Kidney (tissue), 14 donors: ENCODE data around the gene P4HA1. TPM values are rescaled to one million over a fixed set of nuclear protein-coding genes. Genes with fewer than 3 reads are reported as not detected.

Source experiments
- DNase-seq, 5 donors: peaks; one replicate each; pipeline ENCODE4 v3.0.0-alpha.2; 2013 to 2020
- FAIRE-seq: peaks from 2 replicates; lab custom pipeline; 2012; peaks lifted over from hg19 to GRCh38; lab: Jason Lieb, UNC
- H3K27ac ChIP-seq, 2 donors: one replicate each; pipeline ENCODE4 v1.7.0; 2013; ENCODE audit warnings: low read depth in 2 of 2, low read length in 2 of 2, inconsistent platforms in 1 of 2
- H3K27me3 ChIP-seq: one replicate; pipeline ENCODE4 v1.7.1; 2013; ENCODE audit warnings: low read length, inconsistent platforms; ENCODE audit not compliant: control insufficient read depth, insufficient read depth
- H3K36me3 ChIP-seq, 3 donors: one replicate each; pipeline versions ENCODE4 v1.7.0 to v1.7.1; 2013; ENCODE audit warnings: low read length in 3 of 3, control low read depth in 1 of 3, inconsistent platforms in 1 of 3; ENCODE audit not compliant: insufficient read depth in 3 of 3, control insufficient read depth in 2 of 3
- H3K4me1 ChIP-seq, 3 donors: one replicate each; pipeline versions ENCODE4 v1.7.0 to v1.7.1; 2013; ENCODE audit warnings: low read length in 3 of 3, inconsistent platforms in 1 of 3, low read depth in 1 of 3; ENCODE audit not compliant: control insufficient read depth in 2 of 3, insufficient read depth in 2 of 3
- H3K4me3 ChIP-seq, 3 donors: one replicate each; pipeline versions ENCODE4 v1.7.0 to v1.8.1; 2013; ENCODE audit warnings: low read length in 3 of 3, control low read depth in 1 of 3, inconsistent platforms in 1 of 3
- H3K9ac ChIP-seq, 3 donors: one replicate each; pipeline versions ENCODE4 v1.7.0 to v1.7.1; 2013; ENCODE audit warnings: low read length in 3 of 3, control low read depth in 1 of 3, inconsistent platforms in 1 of 3
- H3K9me3 ChIP-seq, 3 donors: one replicate each; pipeline versions ENCODE4 v1.7.0 to v1.7.1; 2013; ENCODE audit warnings: low read length in 3 of 3, control low read depth in 1 of 3, inconsistent platforms in 1 of 3; ENCODE audit not compliant: control insufficient read depth in 2 of 3, insufficient read depth in 1 of 3
- intact Hi-C: fragments of 100-400 bp; cut with DNase I; formaldehyde crosslinking; loops from one replicate; pipeline ENCODE4 v1.11.1; 2022
- polyA plus RNA-seq: library from polyadenylated mRNA; stranded (reverse); fragments of 350-450 nt; fragmentation: Illumina TruSeq; extraction: RNeasy Lipid Tissue Mini Kit (QIAGEN cat#74804); gene quantifications from one replicate; pipeline ENCODE4 v1.2.3, GENCODE V29; 2014; ENCODE audit warnings: low read depth, low replicate concordance; ENCODE audit not compliant: insufficient read depth
- total RNA-seq: library from RNA; stranded (reverse); fragmentation: NEBNext Ultra II Directional; extraction: Animal tissue kit (Norgen Biotek cat#: 25700); gene quantifications from one replicate; pipeline ENCODE4 v1.2.1, GENCODE V29; 2021
- TF ChIP-seq, protein P1 (sequence below): IDR thresholded peaks from 3 replicates; pipeline ENCODE4 v1.5.1; 2012; ENCODE audit warnings: mild to moderate bottlenecking, moderate library complexity, borderline replicate concordance; ENCODE audit not compliant: insufficient read depth; ENCODE audit errors: extremely low read depth
- donor health status: control.
- donor health status: control.
- donor health status: control.
- donor health status: control.
- donor health status: control.
- donor health status: DM: yes; HTN: yes; CAD: no.
- donor health status: Normal renal cell carcinoma (clear cell type).

The P4HA1 gene
- total and polyA plus RNA-seq, 2 donors from 2014 or later: 15.7 to 25.3 TPM

DNA sequence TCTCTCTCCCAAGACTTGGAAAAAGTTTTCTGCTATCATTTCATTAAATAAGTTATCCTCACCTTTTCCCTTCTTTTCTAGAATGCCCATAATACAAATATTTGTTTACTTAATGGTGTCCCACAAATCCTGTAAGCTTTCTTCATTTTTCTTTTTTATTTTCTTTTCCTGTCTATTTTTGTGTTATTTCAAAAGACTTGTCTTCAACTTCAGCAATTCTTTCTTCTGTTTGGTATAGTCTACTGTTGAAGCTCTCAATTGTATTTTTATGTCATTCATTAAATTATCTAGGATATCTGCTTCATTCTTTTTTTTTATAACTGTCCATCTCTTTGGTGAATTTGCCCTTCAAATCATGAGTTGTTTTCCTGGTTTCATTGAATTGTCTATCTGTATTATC is 117.0 kb downstream of the P4HA1 start:
- no peaks in the 10 kb centered on the region for H3K36me3 ChIP-seq
- H3K4me3 ChIP-seq: no peak overlapping the region
- TF ChIP-seq, protein P1, sequence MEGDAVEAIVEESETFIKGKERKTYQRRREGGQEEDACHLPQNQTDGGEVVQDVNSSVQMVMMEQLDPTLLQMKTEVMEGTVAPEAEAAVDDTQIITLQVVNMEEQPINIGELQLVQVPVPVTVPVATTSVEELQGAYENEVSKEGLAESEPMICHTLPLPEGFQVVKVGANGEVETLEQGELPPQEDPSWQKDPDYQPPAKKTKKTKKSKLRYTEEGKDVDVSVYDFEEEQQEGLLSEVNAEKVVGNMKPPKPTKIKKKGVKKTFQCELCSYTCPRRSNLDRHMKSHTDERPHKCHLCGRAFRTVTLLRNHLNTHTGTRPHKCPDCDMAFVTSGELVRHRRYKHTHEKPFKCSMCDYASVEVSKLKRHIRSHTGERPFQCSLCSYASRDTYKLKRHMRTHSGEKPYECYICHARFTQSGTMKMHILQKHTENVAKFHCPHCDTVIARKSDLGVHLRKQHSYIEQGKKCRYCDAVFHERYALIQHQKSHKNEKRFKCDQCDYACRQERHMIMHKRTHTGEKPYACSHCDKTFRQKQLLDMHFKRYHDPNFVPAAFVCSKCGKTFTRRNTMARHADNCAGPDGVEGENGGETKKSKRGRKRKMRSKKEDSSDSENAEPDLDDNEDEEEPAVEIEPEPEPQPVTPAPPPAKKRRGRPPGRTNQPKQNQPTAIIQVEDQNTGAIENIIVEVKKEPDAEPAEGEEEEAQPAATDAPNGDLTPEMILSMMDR: no peak
- no peak overlapping the region for H3K9ac ChIP-seq
- H3K27ac ChIP-seq: no peak overlapping the region
- FAIRE-seq: no peak
- no peaks in the 10 kb centered on the region for H3K4me1 ChIP-seq
- intact Hi-C loops: no loop called here
- no peak for DNase-seq
- H3K27me3 ChIP-seq: no peaks in the 10 kb centered on the region
- peaks cover 0 to 19% (median 7%) of the 10 kb centered on the region in 3 donors for H3K9me3 ChIP-seq

DNA sequence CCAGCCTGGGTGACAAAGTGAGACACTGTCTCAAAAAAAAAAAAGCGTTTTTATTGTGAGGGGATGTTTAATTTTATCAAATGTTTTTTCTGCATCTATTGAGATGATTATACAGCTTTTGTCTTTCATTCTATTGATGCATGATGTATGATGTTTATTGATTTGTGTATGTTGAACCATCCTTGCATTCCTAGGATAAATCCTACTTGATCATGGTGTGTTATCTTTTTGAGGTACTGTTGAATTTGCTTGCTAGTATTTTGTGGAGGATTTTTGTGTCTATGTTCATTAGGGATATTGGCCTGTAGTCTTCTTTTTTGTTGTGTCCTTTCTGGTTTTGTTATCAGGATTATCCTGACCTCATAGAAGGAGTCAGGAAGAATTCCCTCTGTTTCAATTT is 119.8 kb downstream of the P4HA1 start:
- Histone ChIP-seq H3K27me3 (no peaks in the 10 kb centered on the region), H3K27ac (no peak overlapping the region), H3K9ac (no peak overlapping the region), H3K4me1 (no peaks in the 10 kb centered on the region), H3K9me3 (peaks cover 0 to 19% (median 7%) of the 10 kb centered on the region in 3 donors), H3K4me3 (no peak overlapping the region), H3K36me3 (no peaks in the 10 kb centered on the region)
- DNase-seq (no peak), FAIRE-seq (no peak)
- TF ChIP-seq, protein P1: no peak
- intact Hi-C loops: no loop called here

Other genes starting within 250 kb of the P4HA1 start
- not detected for gene OIT3, start 203.1 kb downstream of the P4HA1 start, total RNA-seq
- not detected for gene OIT3, start 203.1 kb downstream of the P4HA1 start, polyA plus RNA-seq
- gene PLA2G12B, start 142.1 kb downstream of the P4HA1 start, total RNA-seq: 0.66 TPM
- gene PLA2G12B, start 142.1 kb downstream of the P4HA1 start, polyA plus RNA-seq: 10.3 TPM
- 3.3 TPM for gene NUDT13, start 13.6 kb upstream of the P4HA1 start, total RNA-seq
- 3.7 TPM for gene NUDT13, start 13.6 kb upstream of the P4HA1 start, polyA plus RNA-seq
- 27.5 TPM for gene ECD, start 71.1 kb upstream of the P4HA1 start, total RNA-seq
- 15.2 TPM for gene ECD, start 71.1 kb upstream of the P4HA1 start, polyA plus RNA-seq
- gene FAM149B1, start 71.3 kb upstream of the P4HA1 start, total RNA-seq: 24.9 TPM
- 21.7 TPM for gene FAM149B1, start 71.3 kb upstream of the P4HA1 start, polyA plus RNA-seq
- gene DNAJC9, start 150.4 kb upstream of the P4HA1 start, total RNA-seq: 13.9 TPM
- 9.2 TPM for gene DNAJC9, start 150.4 kb upstream of the P4HA1 start, polyA plus RNA-seq
- 82.9 TPM for gene MRPS16, start 155.8 kb upstream of the P4HA1 start, total RNA-seq
- 160 TPM for gene MRPS16, start 155.8 kb upstream of the P4HA1 start, polyA plus RNA-seq